ENCODE results near the gene ZNF451.
"Not testable (repeated sequence)": the region's sequence is repeated elsewhere in the genome, so short reads cannot be mapped to it uniquely, and the experiment has no call there.

Gene ZNF451, protein sequence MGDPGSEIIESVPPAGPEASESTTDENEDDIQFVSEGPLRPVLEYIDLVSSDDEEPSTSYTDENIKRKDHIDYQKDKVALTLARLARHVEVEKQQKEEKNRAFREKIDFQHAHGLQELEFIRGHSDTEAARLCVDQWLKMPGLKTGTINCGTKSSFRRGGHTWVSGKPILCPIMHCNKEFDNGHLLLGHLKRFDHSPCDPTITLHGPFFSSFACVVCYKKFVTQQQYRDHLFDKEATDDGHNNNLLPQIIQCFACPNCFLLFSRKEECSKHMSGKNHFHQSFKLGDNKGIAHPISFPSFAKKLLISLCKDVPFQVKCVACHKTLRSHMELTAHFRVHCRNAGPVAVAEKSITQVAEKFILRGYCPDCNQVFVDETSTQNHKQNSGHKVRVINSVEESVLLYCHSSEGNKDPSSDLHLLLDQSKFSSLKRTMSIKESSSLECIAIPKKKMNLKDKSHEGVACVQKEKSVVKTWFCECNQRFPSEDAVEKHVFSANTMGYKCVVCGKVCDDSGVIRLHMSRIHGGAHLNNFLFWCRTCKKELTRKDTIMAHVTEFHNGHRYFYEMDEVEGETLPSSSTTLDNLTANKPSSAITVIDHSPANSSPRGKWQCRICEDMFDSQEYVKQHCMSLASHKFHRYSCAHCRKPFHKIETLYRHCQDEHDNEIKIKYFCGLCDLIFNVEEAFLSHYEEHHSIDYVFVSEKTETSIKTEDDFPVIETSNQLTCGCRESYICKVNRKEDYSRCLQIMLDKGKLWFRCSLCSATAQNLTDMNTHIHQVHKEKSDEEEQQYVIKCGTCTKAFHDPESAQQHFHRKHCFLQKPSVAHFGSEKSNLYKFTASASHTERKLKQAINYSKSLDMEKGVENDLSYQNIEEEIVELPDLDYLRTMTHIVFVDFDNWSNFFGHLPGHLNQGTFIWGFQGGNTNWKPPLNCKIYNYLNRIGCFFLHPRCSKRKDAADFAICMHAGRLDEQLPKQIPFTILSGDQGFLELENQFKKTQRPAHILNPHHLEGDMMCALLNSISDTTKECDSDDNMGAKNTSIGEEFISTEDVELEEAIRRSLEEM

GRCh38 chr6:57089687-57090457 lies at the start of gene ZNF451:
Gene ZNF451 (plus strand): TSS chr6:57090188. CDS start chr6:57090254, 66 bp downstream.
- H3K4me1 ChIP-seq (ENCODE audit: insufficient read depth, low read length), result peaks cover 10% of the 10 kb centered on the region; the same call in 1 of the 2 replicates
- no peaks in the 10 kb centered on the region for H3K9me3 ChIP-seq (ENCODE audit: insufficient read depth, low read depth, low read length)
- peak within 1 kb of the TSS; percentile 70 for H3K4me3 ChIP-seq (ENCODE audit: low read length)
- peaks cover 26% of the 10 kb centered on the region for H3K36me3 ChIP-seq (ENCODE audit: insufficient read depth, low read depth, low read length)
- H3K9ac ChIP-seq (ENCODE audit: low read depth, low read length), result peak within 1 kb of the TSS; percentile 66; the same call in 1 of the 2 replicates
- no peaks in the 10 kb centered on the region for H3K27me3 ChIP-seq (ENCODE audit: insufficient read depth, low read length)
- H3K27ac ChIP-seq (ENCODE audit: low read length), result no peak within 1 kb of the TSS

- not testable (repeated sequence) for H3K9ac ChIP-seq (ENCODE audit: low read depth, low read length); H3K27me3 ChIP-seq (ENCODE audit: insufficient read depth, low read length); H3K36me3 ChIP-seq (ENCODE audit: insufficient read depth, low read depth, low read length); H3K27ac ChIP-seq (ENCODE audit: low read length); H3K4me1 ChIP-seq (ENCODE audit: insufficient read depth, low read length); H3K4me3 ChIP-seq (ENCODE audit: low read length); H3K9me3 ChIP-seq (ENCODE audit: insufficient read depth, low read depth, low read length)
Measured at GRCh38 chr6:57044061-57044460, 45.9 kb upstream of the ZNF451 start.

DNA sequence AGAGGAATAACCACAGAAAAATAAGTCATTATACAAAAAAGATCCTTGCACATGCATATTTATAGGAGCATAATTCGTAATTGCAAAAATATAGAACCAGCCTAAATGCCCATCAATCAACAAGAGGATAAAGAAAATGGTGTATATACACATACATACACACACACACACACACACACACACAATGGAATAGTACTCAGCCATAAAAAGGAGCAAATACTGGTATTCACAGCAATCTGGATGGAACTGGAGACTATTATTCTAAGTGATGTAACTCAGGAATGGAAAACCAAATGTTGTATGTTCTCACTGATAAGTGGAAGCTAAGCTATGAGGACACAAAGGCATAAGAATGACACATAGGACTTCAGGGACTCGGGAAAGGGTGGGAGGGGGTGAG lies 45.4 kb upstream of the ZNF451 start:
- Histone ChIP-seq H3K9me3 (ENCODE audit: insufficient read depth, low read depth, low read length) (no peaks in the 10 kb centered on the region), H3K9ac (ENCODE audit: low read depth, low read length) (no peak overlapping the region), H3K27me3 (ENCODE audit: insufficient read depth, low read length) (no peaks in the 10 kb centered on the region), H3K4me3 (ENCODE audit: low read length) (no peak overlapping the region), H3K36me3 (ENCODE audit: insufficient read depth, low read depth, low read length) (peaks cover 8% of the 10 kb centered on the region), H3K4me1 (ENCODE audit: insufficient read depth, low read length) (peaks cover 6% of the 10 kb centered on the region; the same call in 1 of the 2 replicates), H3K27ac (ENCODE audit: low read length) (no peak overlapping the region)

DNA sequence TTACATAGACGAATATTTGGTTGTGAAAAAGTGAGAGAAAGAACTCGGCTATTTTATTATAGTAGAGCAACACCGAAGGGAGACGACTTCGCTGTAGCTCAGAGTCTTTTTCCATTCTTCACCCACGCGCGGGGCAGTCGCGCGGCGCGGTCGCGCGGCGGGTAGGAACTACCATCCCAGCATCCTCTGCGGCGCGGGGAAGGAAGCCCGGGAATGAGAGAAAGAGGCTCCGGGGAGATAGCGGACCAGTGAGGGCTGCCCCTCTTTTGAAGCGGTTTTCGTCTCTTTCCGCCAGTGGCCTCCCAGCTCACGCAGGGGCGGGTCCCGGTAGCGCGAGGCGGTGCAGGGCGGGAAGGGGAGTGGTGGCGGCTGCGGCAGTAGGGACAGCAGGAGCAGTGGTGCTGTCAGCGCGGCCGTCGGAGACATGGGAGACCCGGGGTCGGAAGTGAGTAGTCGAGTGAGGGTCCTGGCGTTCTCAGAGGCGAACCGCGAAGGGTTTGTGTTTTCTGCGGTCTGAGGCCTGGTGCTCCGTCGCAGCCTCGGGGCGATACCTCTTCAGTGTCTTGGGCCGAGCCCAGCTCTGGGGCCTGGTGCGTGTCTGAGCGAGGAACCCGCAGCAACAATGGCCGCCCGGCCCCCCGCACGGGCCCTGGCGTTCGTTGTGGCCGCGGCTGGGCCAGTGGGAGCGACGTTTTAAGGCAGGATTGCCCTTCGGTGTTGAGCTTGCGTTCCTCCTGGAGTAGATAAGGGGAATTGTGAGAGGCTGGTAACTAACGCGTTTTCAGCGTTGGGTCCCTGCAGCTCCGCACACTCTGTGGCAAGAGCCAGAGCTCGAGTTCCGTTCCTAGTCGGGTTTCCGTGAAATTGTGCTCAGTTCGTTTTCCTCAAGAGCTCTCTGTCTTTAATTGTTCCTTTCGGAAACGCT lies 43.4 kb upstream of the ZNF451 start, which contains the start of gene KIAA1586:
KIAA1586 (plus strand) TSS at position 362 of the 925 bp plus-strand sequence; CDS start at position 425, 63 bp downstream.
- H3K9me3 ChIP-seq (ENCODE audit: insufficient read depth, low read depth, low read length); H3K27me3 ChIP-seq (ENCODE audit: insufficient read depth, low read length); H3K4me1 ChIP-seq (ENCODE audit: insufficient read depth, low read length); H3K27ac ChIP-seq (ENCODE audit: low read length): not testable (repeated sequence)
- Histone ChIP-seq H3K4me3 (ENCODE audit: low read length) (peak within 1 kb of the TSS; percentile 85), H3K36me3 (ENCODE audit: insufficient read depth, low read depth, low read length) (peaks cover 28% of the 10 kb centered on the region), H3K9ac (ENCODE audit: low read depth, low read length) (peak within 1 kb of the TSS; percentile 84)

DNA sequence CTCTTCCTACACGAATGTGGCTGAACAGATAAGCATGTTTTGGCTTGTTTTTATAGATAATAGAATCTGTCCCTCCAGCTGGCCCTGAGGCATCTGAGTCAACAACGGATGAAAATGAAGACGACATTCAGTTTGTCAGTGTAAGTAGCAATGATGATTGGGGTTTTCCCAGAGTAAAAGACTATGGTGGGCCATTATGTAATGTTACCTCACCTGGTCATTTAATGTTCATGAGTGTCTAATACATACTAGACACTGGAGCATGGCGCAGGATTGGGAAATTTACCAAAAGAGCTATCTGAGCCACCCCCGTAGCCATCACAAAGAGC lies 42.8 kb upstream of the ZNF451 start:
- H3K9me3 ChIP-seq (ENCODE audit: insufficient read depth, low read depth, low read length); H3K27ac ChIP-seq (ENCODE audit: low read length); H3K27me3 ChIP-seq (ENCODE audit: insufficient read depth, low read length); H3K4me1 ChIP-seq (ENCODE audit: insufficient read depth, low read length); H3K4me3 ChIP-seq (ENCODE audit: low read length); H3K9ac ChIP-seq (ENCODE audit: low read depth, low read length): not testable (repeated sequence)
- H3K36me3 ChIP-seq (ENCODE audit: insufficient read depth, low read depth, low read length), result peaks cover 34% of the 10 kb centered on the region

DNA sequence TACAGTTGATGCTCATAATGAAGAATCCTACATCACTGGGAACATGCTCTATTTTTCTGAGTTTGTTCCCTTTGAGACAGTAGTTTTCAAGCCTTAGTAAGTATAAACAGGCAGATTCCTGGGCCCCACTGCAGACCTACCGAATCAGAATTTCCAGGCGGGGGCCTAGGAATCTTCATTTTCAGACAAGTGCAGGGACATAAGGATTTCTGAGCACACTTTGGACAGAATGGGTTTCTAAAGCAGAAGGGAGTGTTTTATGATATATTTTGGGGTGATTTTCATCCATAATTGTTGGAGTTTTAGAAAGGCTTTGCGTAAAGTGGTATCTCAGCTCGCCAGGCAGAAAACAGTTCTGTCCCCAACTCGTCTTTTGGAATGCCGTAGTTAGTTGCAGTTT lies 42.1 kb upstream of the ZNF451 start:
- peak overlapping the region; percentile 52 for H3K4me3 ChIP-seq (ENCODE audit: low read length)
- H3K9ac ChIP-seq (ENCODE audit: low read depth, low read length); H3K4me1 ChIP-seq (ENCODE audit: insufficient read depth, low read length): not testable (repeated sequence)

DNA sequence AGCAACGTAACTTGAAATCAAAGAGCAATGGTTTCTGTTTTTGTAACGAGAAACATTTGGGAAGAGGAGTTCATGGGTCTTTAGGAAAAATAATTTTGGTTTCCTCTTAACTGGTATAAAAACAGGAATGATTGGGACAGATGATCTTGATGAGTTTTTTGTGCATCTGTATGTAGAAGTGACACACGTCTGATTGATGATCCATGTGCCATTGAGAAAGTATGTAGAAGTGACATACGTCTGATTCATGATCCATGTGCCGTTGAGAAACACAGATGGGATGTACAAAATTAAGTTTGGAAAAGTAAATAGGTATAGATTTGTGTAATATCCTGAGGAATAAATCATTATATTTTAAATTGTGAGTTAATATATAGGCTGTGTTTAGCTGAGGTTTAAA lies 41.4 kb upstream of the ZNF451 start:
- Histone ChIP-seq H3K27ac (ENCODE audit: low read length) (no peak overlapping the region), H3K9ac (ENCODE audit: low read depth, low read length) (no peak overlapping the region), H3K27me3 (ENCODE audit: insufficient read depth, low read length) (no peaks in the 10 kb centered on the region), H3K36me3 (ENCODE audit: insufficient read depth, low read depth, low read length) (peaks cover 48% of the 10 kb centered on the region), H3K4me3 (ENCODE audit: low read length) (peak overlapping the region; percentile 52), H3K4me1 (ENCODE audit: insufficient read depth, low read length) (peaks cover 6% of the 10 kb centered on the region; the same call in 1 of the 2 replicates), H3K9me3 (ENCODE audit: insufficient read depth, low read depth, low read length) (no peaks in the 10 kb centered on the region)

More for the DNA sequence above, 42.1 kb upstream of the ZNF451 start:
- not testable (repeated sequence) for H3K9me3 ChIP-seq (ENCODE audit: insufficient read depth, low read depth, low read length); H3K27me3 ChIP-seq (ENCODE audit: insufficient read depth, low read length); H3K27ac ChIP-seq (ENCODE audit: low read length)
- peaks cover 41% of the 10 kb centered on the region for H3K36me3 ChIP-seq (ENCODE audit: insufficient read depth, low read depth, low read length)

GRCh38 chr6:57063847-57064246 lies 26.1 kb upstream of the ZNF451 start:
- no peak overlapping the region for H3K9ac ChIP-seq (ENCODE audit: low read depth, low read length)

GRCh38 chr6:57064809-57065208 lies 25.2 kb upstream of the ZNF451 start:
- Histone ChIP-seq H3K4me3 (ENCODE audit: low read length) (no peak overlapping the region), H3K9me3 (ENCODE audit: insufficient read depth, low read depth, low read length) (no peaks in the 10 kb centered on the region), H3K36me3 (ENCODE audit: insufficient read depth, low read depth, low read length) (peaks cover 19% of the 10 kb centered on the region; the same call in 1 of the 2 replicates), H3K27me3 (ENCODE audit: insufficient read depth, low read length) (no peaks in the 10 kb centered on the region), H3K4me1 (ENCODE audit: insufficient read depth, low read length) (peaks cover 9% of the 10 kb centered on the region), H3K9ac (ENCODE audit: low read depth, low read length) (no peak overlapping the region), H3K27ac (ENCODE audit: low read length) (no peak overlapping the region)

More at GRCh38 chr6:57063847-57064246, 26.1 kb upstream of the ZNF451 start:
- Histone ChIP-seq H3K4me1 (ENCODE audit: insufficient read depth, low read length) (no peaks in the 10 kb centered on the region), H3K27me3 (ENCODE audit: insufficient read depth, low read length) (no peaks in the 10 kb centered on the region), H3K4me3 (ENCODE audit: low read length) (no peak overlapping the region), H3K36me3 (ENCODE audit: insufficient read depth, low read depth, low read length) (peaks cover 23% of the 10 kb centered on the region; the same call in 1 of the 2 replicates), H3K27ac (ENCODE audit: low read length) (no peak overlapping the region), H3K9me3 (ENCODE audit: insufficient read depth, low read depth, low read length) (no peaks in the 10 kb centered on the region)

- Histone ChIP-seq H3K4me1 (ENCODE audit: insufficient read depth, low read length) (peaks cover 17% of the 10 kb centered on the region), H3K9ac (ENCODE audit: low read depth, low read length) (no peak overlapping the region), H3K27me3 (ENCODE audit: insufficient read depth, low read length) (peaks cover 26% of the 10 kb centered on the region), H3K9me3 (ENCODE audit: insufficient read depth, low read depth, low read length) (no peaks in the 10 kb centered on the region), H3K36me3 (ENCODE audit: insufficient read depth, low read depth, low read length) (peaks cover 8% of the 10 kb centered on the region; the same call in 1 of the 2 replicates), H3K4me3 (ENCODE audit: low read length) (no peak overlapping the region), H3K27ac (ENCODE audit: low read length) (no peak overlapping the region)
Measured at GRCh38 chr6:57068061-57068460, 21.9 kb upstream of the ZNF451 start.
